IPS-18a (cell line): ENCODE results near the gene TMEM196.

Experiments
- H3K27ac ChIP-seq: one replicate; pipeline ENCODE4 v1.5.1; 2013; ENCODE audit warnings: low read length
- H3K27me3 ChIP-seq: one replicate; pipeline ENCODE4 v1.6.1; 2013; ENCODE audit warnings: mild to moderate bottlenecking, low read length; ENCODE audit not compliant: control insufficient read depth, insufficient read depth
- H3K36me3 ChIP-seq: one replicate; pipeline ENCODE4 v1.6.1; 2013; ENCODE audit warnings: low read depth, low read length; ENCODE audit not compliant: control insufficient read depth
- H3K4me1 ChIP-seq: one replicate; pipeline ENCODE4 v1.6.1; 2013; ENCODE audit warnings: low read depth, low read length; ENCODE audit not compliant: control insufficient read depth
- H3K4me3 ChIP-seq: one replicate; pipeline ENCODE4 v1.5.1; 2013; ENCODE audit warnings: low read length
- H3K9ac ChIP-seq: one replicate; pipeline ENCODE4 v1.6.1; 2013; ENCODE audit warnings: mild to moderate bottlenecking, low read length, moderate library complexity
- H3K9me3 ChIP-seq: one replicate; pipeline ENCODE4 v1.6.1; 2013; ENCODE audit warnings: low read depth, low read length; ENCODE audit not compliant: control insufficient read depth

TMEM196 gene

GRCh38 chr7:19752020-19752419 is 21.4 kb downstream of the TMEM196 start:
- H3K27ac ChIP-seq, result no peak overlapping the region

GRCh38 chr7:19749658-19750057 is 23.8 kb downstream of the TMEM196 start:
- Histone ChIP-seq H3K36me3 (no peaks in the 10 kb centered on the region), H3K27ac (no peak overlapping the region), H3K9ac (no peak overlapping the region), H3K27me3 (no peaks in the 10 kb centered on the region), H3K9me3 (no peaks in the 10 kb centered on the region), H3K4me3 (no peak overlapping the region), H3K4me1 (no peaks in the 10 kb centered on the region)

More at GRCh38 chr7:19752020-19752419, 21.4 kb downstream of the TMEM196 start:
- H3K27me3 ChIP-seq, result no peaks in the 10 kb centered on the region
- H3K9ac ChIP-seq, result no peak overlapping the region
- H3K36me3 ChIP-seq, result no peaks in the 10 kb centered on the region
- H3K4me1 ChIP-seq, result no peaks in the 10 kb centered on the region
- no peaks in the 10 kb centered on the region for H3K9me3 ChIP-seq
- no peak overlapping the region for H3K4me3 ChIP-seq

- Histone ChIP-seq H3K9ac (no peak overlapping the region), H3K9me3 (no peaks in the 10 kb centered on the region), H3K36me3 (no peaks in the 10 kb centered on the region), H3K4me3 (no peak overlapping the region), H3K27me3 (no peaks in the 10 kb centered on the region), H3K27ac (no peak overlapping the region), H3K4me1 (no peaks in the 10 kb centered on the region)
Observed at GRCh38 chr7:19747740-19748339, 25.6 kb downstream of the TMEM196 start.

- H3K4me3 ChIP-seq, result no peak overlapping the region
- H3K27me3 ChIP-seq, result no peaks in the 10 kb centered on the region
- H3K9me3 ChIP-seq, result no peaks in the 10 kb centered on the region
- H3K27ac ChIP-seq, result no peak overlapping the region
- no peaks in the 10 kb centered on the region for H3K4me1 ChIP-seq
- H3K36me3 ChIP-seq, result no peaks in the 10 kb centered on the region
- H3K9ac ChIP-seq, result no peak overlapping the region
Observed at GRCh38 chr7:19744075-19744474, 29.3 kb downstream of the TMEM196 start.

GRCh38 chr7:19728716-19729115 is 44.7 kb downstream of the TMEM196 start:
- Histone ChIP-seq H3K27me3 (no peaks in the 10 kb centered on the region), H3K9ac (no peak overlapping the region), H3K4me1 (peaks cover 5% of the 10 kb centered on the region), H3K9me3 (no peaks in the 10 kb centered on the region), H3K4me3 (no peak overlapping the region), H3K27ac (no peak overlapping the region), H3K36me3 (no peaks in the 10 kb centered on the region)

GRCh38 chr7:19725770-19726169 is 47.6 kb downstream of the TMEM196 start:
- no peak overlapping the region for H3K9ac ChIP-seq
- H3K9me3 ChIP-seq, result no peaks in the 10 kb centered on the region
- no peaks in the 10 kb centered on the region for H3K36me3 ChIP-seq
- H3K27me3 ChIP-seq, result no peaks in the 10 kb centered on the region
- no peak overlapping the region for H3K4me3 ChIP-seq
- no peak overlapping the region for H3K27ac ChIP-seq
- H3K4me1 ChIP-seq, result peaks cover 5% of the 10 kb centered on the region

GRCh38 chr7:19715499-19715898 is 57.9 kb downstream of the TMEM196 start:
- H3K9ac ChIP-seq, result no peak overlapping the region
- peaks cover 3% of the 10 kb centered on the region for H3K27me3 ChIP-seq
- H3K36me3 ChIP-seq, result no peaks in the 10 kb centered on the region
- H3K9me3 ChIP-seq, result no peaks in the 10 kb centered on the region
- no peak overlapping the region for H3K4me3 ChIP-seq
- no peak overlapping the region for H3K27ac ChIP-seq
- no peaks in the 10 kb centered on the region for H3K4me1 ChIP-seq

GRCh38 chr7:19713676-19714075 is 59.7 kb downstream of the TMEM196 start:
- Histone ChIP-seq H3K36me3 (no peaks in the 10 kb centered on the region), H3K4me1 (no peaks in the 10 kb centered on the region), H3K27me3 (peaks cover 3% of the 10 kb centered on the region), H3K9me3 (no peaks in the 10 kb centered on the region), H3K9ac (no peak overlapping the region), H3K4me3 (no peak overlapping the region), H3K27ac (no peak overlapping the region)

GRCh38 chr7:19709249-19709578 is 64.2 kb downstream of the TMEM196 start:
- Histone ChIP-seq H3K4me3 (no peak overlapping the region), H3K27me3 (peaks cover 3% of the 10 kb centered on the region), H3K27ac (no peak overlapping the region), H3K9me3 (no peaks in the 10 kb centered on the region), H3K36me3 (peaks cover under 1% of the 10 kb centered on the region), H3K4me1 (no peaks in the 10 kb centered on the region), H3K9ac (no peak overlapping the region)

- Histone ChIP-seq H3K9ac (peak within 1 kb of the TSS; percentile 81), H3K9me3 (no peaks in the 10 kb centered on the region), H3K4me1 (no peaks in the 10 kb centered on the region), H3K36me3 (peaks cover 6% of the 10 kb centered on the region), H3K27me3 (peaks cover 3% of the 10 kb centered on the region), H3K27ac (no peak within 1 kb of the TSS), H3K4me3 (peak within 1 kb of the TSS; percentile 94)
Observed at GRCh38 chr7:19708397-19709248, 64.8 kb downstream of the TMEM196 start, which contains the start of gene POLR1F. Gene POLR1F, minus strand, starts transcription at chr7:19709037. Its CDS starts 21 bp downstream, at chr7:19709016.

- no peaks in the 10 kb centered on the region for H3K4me1 ChIP-seq
- H3K27ac ChIP-seq, result no peak overlapping the region
- H3K9ac ChIP-seq, result no peak overlapping the region
- peak overlapping the region; percentile 94 for H3K4me3 ChIP-seq
- peaks cover 10% of the 10 kb centered on the region for H3K36me3 ChIP-seq
- no peaks in the 10 kb centered on the region for H3K9me3 ChIP-seq
- H3K27me3 ChIP-seq, result peaks cover 3% of the 10 kb centered on the region
Observed at GRCh38 chr7:19707240-19707639, 66.2 kb downstream of the TMEM196 start.

GRCh38 chr7:19705663-19706062 is 67.8 kb downstream of the TMEM196 start:
- Histone ChIP-seq H3K4me1 (no peaks in the 10 kb centered on the region), H3K9ac (no peak overlapping the region), H3K9me3 (no peaks in the 10 kb centered on the region), H3K27me3 (no peaks in the 10 kb centered on the region), H3K36me3 (peaks cover 10% of the 10 kb centered on the region), H3K27ac (no peak overlapping the region), H3K4me3 (no peak overlapping the region)
